ENCODE data around the gene TMPRSS13.
"Not testable (repeated sequence)": the region's sequence is repeated elsewhere in the genome, so short reads cannot be mapped to it uniquely, and the experiment has no call there.

The TMPRSS13 gene

GRCh38 chr11:117929142-117929915 is at the start of gene TMPRSS13:
Gene TMPRSS13, minus strand, starts transcription at chr11:117929402. Its CDS starts 95 bp downstream, at chr11:117929307.
- TF ChIP-seq, protein P1, sequence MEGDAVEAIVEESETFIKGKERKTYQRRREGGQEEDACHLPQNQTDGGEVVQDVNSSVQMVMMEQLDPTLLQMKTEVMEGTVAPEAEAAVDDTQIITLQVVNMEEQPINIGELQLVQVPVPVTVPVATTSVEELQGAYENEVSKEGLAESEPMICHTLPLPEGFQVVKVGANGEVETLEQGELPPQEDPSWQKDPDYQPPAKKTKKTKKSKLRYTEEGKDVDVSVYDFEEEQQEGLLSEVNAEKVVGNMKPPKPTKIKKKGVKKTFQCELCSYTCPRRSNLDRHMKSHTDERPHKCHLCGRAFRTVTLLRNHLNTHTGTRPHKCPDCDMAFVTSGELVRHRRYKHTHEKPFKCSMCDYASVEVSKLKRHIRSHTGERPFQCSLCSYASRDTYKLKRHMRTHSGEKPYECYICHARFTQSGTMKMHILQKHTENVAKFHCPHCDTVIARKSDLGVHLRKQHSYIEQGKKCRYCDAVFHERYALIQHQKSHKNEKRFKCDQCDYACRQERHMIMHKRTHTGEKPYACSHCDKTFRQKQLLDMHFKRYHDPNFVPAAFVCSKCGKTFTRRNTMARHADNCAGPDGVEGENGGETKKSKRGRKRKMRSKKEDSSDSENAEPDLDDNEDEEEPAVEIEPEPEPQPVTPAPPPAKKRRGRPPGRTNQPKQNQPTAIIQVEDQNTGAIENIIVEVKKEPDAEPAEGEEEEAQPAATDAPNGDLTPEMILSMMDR (IDR thresholded peaks at IDR 0.05; ENCODE audit: low read depth, low read length): no peak
- H3K4me3 ChIP-seq (ENCODE audit: low read depth, low read length): no peak within 1 kb of the TSS

DNA sequence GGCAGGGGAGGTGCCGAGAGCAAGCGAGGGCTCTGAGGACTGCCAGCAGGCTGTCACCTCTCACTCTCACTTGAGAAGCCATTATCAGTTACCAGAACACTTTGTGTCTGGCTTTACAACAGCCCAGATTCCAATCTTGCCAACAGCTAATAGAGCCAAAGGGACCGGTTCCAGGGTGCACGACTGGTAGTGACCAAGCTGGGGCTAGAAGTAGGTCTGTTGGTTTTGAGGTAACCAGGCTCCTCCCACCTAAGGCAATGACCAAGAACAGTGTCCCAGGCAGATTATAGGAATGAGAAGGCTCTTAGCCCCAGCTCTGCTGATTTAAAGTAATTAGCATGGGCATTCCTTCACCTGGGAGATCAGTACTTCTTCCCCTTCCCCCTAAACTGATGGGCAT is 49.8 kb upstream of the TMPRSS13 start:
- H3K4me3 ChIP-seq (ENCODE audit: low read depth, low read length): no peak overlapping the region
- TF ChIP-seq, protein P1 (IDR thresholded peaks at IDR 0.05; ENCODE audit: low read depth, low read length): no peak

GRCh38 chr11:117978291-117978910 is 49.2 kb upstream of the TMPRSS13 start:
- not testable (repeated sequence) for H3K4me3 ChIP-seq (ENCODE audit: low read depth, low read length)

GRCh38 chr11:117977612-117978264 is 48.5 kb upstream of the TMPRSS13 start:
- not testable (repeated sequence) for H3K4me3 ChIP-seq (ENCODE audit: low read depth, low read length)

DNA sequence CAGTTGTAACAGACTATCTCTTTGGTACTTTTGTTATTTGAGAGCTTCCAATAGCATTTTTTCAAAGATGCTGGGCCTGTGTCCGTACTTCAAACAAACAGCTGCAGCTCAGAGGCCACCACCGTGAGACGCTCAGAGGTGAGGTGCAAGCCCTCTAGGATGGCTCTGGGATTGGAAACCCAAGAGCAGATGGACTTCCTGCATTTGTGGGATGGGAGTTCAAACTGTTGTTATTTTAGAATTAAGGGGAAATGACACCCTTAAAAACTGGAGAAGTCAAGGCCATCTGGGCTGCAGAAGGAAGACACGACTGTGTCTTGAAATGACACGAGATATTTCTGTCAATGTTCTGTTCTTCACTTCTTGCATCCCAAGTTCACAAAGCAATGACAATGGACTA is 47.8 kb upstream of the TMPRSS13 start:
- TF ChIP-seq, protein P1 (IDR thresholded peaks at IDR 0.05; ENCODE audit: low read depth, low read length): no peak
- H3K4me3 ChIP-seq (ENCODE audit: low read depth, low read length): no peak overlapping the region

DNA sequence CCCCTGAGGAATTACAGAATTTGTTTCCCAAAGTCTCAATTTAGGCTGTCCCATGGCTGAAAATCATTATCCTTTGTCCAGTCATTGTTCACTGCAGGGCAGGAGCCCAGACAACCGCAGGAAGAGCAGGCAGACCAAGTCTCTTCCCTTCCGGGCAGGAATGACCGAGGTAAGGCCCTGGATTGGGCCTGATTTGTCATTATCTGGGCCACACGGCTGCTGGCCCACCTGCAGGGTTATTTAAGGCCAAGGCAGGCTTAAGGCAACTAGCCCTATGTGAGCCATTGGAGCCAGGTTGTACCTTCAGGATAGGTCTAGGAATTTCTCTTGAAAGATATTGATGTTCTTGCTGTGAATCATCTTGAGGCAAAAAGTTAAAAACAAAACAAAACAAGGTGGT is 47.2 kb upstream of the TMPRSS13 start:
- no peak overlapping the region for H3K4me3 ChIP-seq (ENCODE audit: low read depth, low read length)
- TF ChIP-seq, protein P1 (IDR thresholded peaks at IDR 0.05; ENCODE audit: low read depth, low read length): no peak

DNA sequence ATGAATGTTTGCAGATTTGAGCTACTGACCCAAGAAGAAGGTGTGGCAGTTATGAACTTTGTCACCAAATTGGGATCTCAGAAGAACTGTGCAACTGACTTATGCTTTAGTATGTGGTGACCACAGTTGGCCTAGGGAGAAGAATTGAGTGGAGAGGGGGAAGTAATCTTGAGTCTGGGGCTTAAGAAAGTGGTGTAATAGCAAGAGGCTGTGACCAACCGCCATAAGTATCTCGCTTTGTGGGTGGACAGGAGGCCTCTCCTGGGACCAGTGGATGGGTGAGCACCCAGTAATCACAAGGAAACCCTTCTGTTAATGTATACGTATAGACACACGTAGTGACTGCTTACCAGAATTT is 44.3 kb upstream of the TMPRSS13 start:
- no peak overlapping the region for H3K4me3 ChIP-seq (ENCODE audit: low read depth, low read length)
- TF ChIP-seq, protein P1 (IDR thresholded peaks at IDR 0.05; ENCODE audit: low read depth, low read length): no peak
